ENCODE results near the gene SEC61A2. TPM values are rescaled to one million over a fixed set of nuclear protein-coding genes. Genes with fewer than 3 reads are reported as not detected.

The SEC61A2 gene
- total RNA-seq, 1 donor from 2014 or later = 18.3 TPM

GRCh38 chr10:12193193-12193592 lies 63.7 kb downstream of the SEC61A2 start:
- DNase-seq (ENCODE audit: low spot score) (no peak), ATAC-seq (no peak)
- intact Hi-C loops (cut with DNase I) = no loop called here

DNA sequence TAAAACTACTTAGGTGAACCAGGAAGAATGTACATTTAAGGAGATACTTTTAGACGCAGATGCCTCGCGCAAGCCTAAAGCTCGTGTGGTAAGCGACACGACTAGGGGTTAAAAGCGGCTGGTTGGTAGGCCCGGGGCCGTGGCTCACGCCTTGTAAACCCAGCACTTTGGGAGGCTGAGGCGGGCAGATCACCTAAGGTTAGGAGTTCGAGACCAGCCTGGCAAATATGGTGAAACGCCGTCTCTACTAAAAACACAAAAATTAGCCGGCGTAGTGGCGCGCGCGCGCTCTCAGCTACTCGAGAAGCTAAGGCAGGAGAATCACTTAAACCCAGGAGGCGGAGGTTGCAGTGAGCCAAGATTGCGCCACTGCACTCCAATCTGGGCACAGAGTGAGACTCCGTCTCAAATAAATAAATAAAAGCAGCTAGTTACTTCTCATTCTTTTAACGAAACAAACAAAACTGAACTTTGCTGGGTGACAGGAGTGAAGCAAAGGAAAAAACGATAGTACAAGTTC lies 65.3 kb downstream of the SEC61A2 start:
- intact Hi-C loops (cut with DNase I) = no loop called here
- peak; percentile 72 for ATAC-seq
- DNase-seq (ENCODE audit: low spot score) = peak; percentile 66

- peak; percentile 54 for ATAC-seq
- intact Hi-C loops (cut with DNase I) = no loop called here
- no peak for DNase-seq (ENCODE audit: low spot score)
Measured at GRCh38 chr10:12195281-12195602, 65.8 kb downstream of the SEC61A2 start.

GRCh38 chr10:12195603-12196506 lies 66.4 kb downstream of the SEC61A2 start, which contains the start of the genes CDC123 and NUDT5:
CDC123 (plus strand) TSS chr10:12196188; CDS start chr10:12196246, 58 bp downstream.
NUDT5 (minus strand) TSS chr10:12195891; CDS start chr10:12186291, 9,600 bp downstream.
- ATAC-seq = peak; percentile 98
- intact Hi-C loops (cut with DNase I) = no loop called here
- peak; percentile 89 for DNase-seq (ENCODE audit: low spot score)

DNA sequence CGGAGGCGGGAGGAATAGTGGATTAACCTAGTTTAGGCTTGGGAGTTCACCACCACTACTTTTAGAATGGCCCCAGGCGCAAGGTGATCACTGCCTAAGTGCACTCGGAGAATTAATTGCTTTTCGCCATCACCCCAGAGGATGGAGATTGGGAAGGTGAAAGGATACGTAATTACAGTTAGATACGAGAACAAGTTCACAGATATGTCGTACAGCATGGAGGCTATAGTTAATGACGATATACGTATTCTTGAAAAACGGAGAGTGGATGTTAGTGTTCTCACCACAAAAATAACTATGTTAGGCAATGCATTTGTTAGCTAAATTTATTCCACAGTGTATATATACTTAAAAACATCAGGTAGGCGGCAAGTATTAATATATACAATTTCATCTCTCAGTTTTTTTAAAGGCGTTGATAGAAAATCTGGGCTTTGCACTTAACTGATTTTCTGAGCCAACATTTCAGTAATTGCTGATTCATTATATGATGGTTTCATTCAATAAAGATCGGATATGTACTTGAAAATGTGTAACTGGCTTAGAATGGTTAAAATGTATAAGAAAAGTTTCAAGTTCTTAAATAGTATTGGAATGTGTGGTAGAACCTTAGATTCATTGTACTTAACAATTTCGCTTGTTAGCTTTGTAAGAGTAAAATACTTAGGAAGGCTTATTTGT lies 67.2 kb downstream of the SEC61A2 start:
- no peak for ATAC-seq
- DNase-seq (ENCODE audit: low spot score) = no peak
- intact Hi-C loops (cut with DNase I) = no loop called here

DNA sequence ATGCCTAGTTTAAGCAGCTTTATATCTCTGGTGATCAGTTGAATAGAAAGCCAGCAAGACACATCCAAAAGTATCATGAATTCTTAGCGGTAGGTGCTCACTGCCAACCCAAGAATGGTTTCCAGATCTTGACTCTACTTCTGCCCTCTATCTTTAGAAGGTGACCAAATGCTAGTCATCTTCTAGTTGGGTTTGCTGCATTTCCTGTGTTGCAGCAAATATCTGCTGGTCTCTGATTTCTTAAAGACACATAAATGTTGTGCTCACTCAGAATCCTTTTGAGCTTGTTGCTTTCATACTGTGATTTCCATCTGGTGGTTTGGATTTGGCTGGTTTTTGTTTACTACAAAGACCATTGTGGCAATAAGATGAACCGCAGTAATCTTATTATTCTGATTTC lies 68.7 kb downstream of the SEC61A2 start:
- DNase-seq (ENCODE audit: low spot score) = no peak
- intact Hi-C loops (cut with DNase I) = no loop called here
- ATAC-seq = no peak

DNA sequence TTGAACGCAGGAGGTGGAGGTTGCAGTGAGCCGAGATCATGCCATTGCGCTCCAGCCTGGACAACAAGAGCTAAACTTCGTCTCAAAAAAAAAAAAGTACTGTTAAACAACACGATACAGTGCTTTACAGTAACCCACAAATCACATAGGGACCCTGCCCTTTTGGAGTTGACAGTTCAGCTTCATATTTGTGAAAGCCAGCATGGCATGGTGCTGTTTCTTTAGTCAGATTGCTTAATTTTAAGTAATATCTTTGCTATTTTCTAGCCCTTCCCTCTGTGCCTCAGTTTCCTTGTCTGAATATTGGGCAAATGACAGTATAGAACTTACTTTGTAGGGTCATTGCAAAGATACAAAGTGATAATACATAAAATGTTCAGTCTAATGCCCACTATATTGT lies 71.4 kb downstream of the SEC61A2 start:
- no peak for ATAC-seq
- intact Hi-C loops (cut with DNase I) = no loop called here

GRCh38 chr10:12201543-12201942 lies 72.1 kb downstream of the SEC61A2 start:
- ATAC-seq = no peak

More for the DNA sequence above, 71.4 kb downstream of the SEC61A2 start:
- DNase-seq (ENCODE audit: low spot score) = no peak

GRCh38 chr10:12202226-12202625 lies 72.7 kb downstream of the SEC61A2 start:
- intact Hi-C loops (cut with DNase I) = no loop called here
- no peak for DNase-seq (ENCODE audit: low spot score)

More at GRCh38 chr10:12201543-12201942, 72.1 kb downstream of the SEC61A2 start:
- intact Hi-C loops (cut with DNase I) = no loop called here
- DNase-seq (ENCODE audit: low spot score) = no peak

GRCh38 chr10:12205082-12205481 lies 75.6 kb downstream of the SEC61A2 start:
- DNase-seq (ENCODE audit: low spot score) = no peak
- intact Hi-C loops (cut with DNase I) = no loop called here
- no peak for ATAC-seq

More at GRCh38 chr10:12202226-12202625, 72.7 kb downstream of the SEC61A2 start:
- no peak for ATAC-seq

DNA sequence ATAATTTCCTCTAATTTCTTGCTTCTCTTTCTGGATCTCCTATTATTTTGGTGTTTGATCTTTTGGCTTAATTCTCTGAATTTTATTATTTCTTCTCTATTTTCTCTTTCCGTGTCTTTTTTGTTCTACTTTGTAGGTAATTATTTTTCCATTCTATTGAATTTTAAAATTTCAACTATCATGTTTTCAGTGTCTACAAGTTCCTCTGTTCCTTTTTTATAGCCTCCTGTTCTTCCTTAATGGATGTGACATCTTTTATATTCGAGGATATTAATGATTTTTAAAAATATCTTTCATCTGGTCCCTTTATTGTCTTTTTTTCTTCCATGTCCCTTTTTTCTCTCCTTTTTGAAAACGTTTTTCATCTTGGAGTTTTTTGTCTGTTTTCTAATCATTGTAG lies 77.6 kb downstream of the SEC61A2 start:
- DNase-seq (ENCODE audit: low spot score) = no peak
- intact Hi-C loops (cut with DNase I) = no loop called here
- no peak for ATAC-seq

- intact Hi-C loops (cut with DNase I) = no loop called here
- DNase-seq (ENCODE audit: low spot score) (no peak), ATAC-seq (no peak)
Measured at GRCh38 chr10:12208460-12208859, 79.0 kb downstream of the SEC61A2 start.

DNA sequence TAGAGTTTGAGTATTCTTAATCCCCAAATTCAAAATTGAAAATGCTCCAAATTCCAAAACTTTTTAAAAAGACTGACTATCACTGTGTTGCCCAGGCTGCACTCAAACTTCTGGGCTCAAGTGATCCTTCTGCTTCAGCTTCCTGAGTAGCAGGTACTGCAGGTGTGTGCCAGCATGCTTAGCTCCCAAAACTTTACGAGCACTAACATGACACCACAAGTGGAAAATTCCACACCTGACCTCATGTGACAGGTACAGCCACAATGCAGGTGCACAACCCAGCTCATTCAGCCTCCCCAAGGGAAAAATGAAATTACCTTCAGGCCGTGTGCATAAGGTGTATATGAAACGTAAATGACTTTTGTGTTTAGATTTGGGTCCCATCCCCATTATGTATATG lies 83.0 kb downstream of the SEC61A2 start:
- intact Hi-C loops (cut with DNase I) = no loop called here
- no peak for ATAC-seq
- DNase-seq (ENCODE audit: low spot score) = no peak

GRCh38 chr10:12213621-12214020 lies 84.1 kb downstream of the SEC61A2 start:
- intact Hi-C loops (cut with DNase I) = no loop called here
- DNase-seq (ENCODE audit: low spot score) = no peak

GRCh38 chr10:12214093-12214492 lies 84.6 kb downstream of the SEC61A2 start:
- intact Hi-C loops (cut with DNase I) = no loop called here
- ATAC-seq (no peak), DNase-seq (ENCODE audit: low spot score) (no peak)

More at GRCh38 chr10:12213621-12214020, 84.1 kb downstream of the SEC61A2 start:
- no peak for ATAC-seq

DNA sequence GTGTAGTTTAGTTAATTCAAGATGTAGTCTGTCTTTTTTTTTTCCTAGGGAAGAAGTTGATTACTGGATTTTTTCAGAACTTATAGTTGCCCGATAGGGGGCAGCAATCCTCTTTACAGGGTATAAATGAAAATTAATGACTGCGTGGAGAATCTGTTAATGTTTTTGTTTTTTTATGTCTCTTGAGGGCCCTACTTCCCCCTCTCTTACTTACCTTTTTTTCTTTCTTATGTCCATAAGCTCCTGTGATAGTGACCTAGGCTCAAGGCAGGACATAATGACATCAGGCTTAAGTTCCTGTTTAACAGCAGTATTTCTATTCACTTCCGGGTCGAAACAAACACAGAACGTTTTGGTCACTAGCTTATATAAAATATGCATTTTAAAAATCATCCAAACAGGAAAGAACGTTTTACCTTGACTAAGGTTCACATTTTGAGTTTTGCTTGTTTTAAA lies 85.3 kb downstream of the SEC61A2 start:
- intact Hi-C loops (cut with DNase I) = no loop called here
- DNase-seq (ENCODE audit: low spot score) (no peak), ATAC-seq (peak; percentile 66)

Data from sciatic nerve (tissue), 2 donors.